Smooth muscle cell (in vitro differentiated cells): ENCODE results near the gene PCCA. TPM values are rescaled to one million over a fixed set of nuclear protein-coding genes. Genes with fewer than 3 reads are reported as not detected.

Experiments used
- DNase-seq: peaks from one replicate; lab custom pipeline; 2025; ENCODE audit not compliant: unreplicated experiment; lab: John Stamatoyannopoulos, UW
- H2AFZ ChIP-seq: fragments of 200-600 bp; sonication (generic); 2 replicates; pipeline ENCODE4 v1.6.0; 2016; ENCODE audit warnings: antibody characterized with exemption, low read depth, mild to moderate bottlenecking
- H3F3A ChIP-seq: fragments of 200-600 bp; sonication (generic); 2 replicates; pipeline ENCODE4 v1.6.0; 2017; ENCODE audit warnings: antibody characterized with exemption, low read depth
- H3K27ac ChIP-seq: fragments of 200-600 bp; sonication (generic); 2 replicates; pipeline ENCODE4 v1.5.1; 2016; ENCODE audit warnings: low read depth, mild to moderate bottlenecking
- H3K27me3 ChIP-seq: fragments of 200-600 bp; sonication (generic); 2 replicates; pipeline ENCODE4 v1.6.1; 2016; ENCODE audit warnings: low read depth, mild to moderate bottlenecking
- H3K36me3 ChIP-seq: fragments of 200-600 bp; sonication (generic); 2 replicates; pipeline ENCODE4 v1.5.1; 2016; ENCODE audit warnings: low read depth
- H3K4me1 ChIP-seq: fragments of 200-600 bp; sonication (generic); 2 replicates; pipeline ENCODE4 v1.5.1; 2016; ENCODE audit warnings: low read depth
- H3K4me2 ChIP-seq: fragments of 200-600 bp; sonication (generic); 2 replicates; pipeline ENCODE4 v1.6.0; 2016; ENCODE audit warnings: mild to moderate bottlenecking
- H3K4me3 ChIP-seq: fragments of 200-600 bp; sonication (generic); 2 replicates; pipeline ENCODE4 v1.5.1; 2016; ENCODE audit warnings: mild to moderate bottlenecking
- H3K79me2 ChIP-seq: fragments of 200-600 bp; sonication (generic); 2 replicates; pipeline ENCODE4 v1.6.0; 2016; ENCODE audit warnings: low read depth, mild to moderate bottlenecking
- H3K9ac ChIP-seq: fragments of 200-600 bp; sonication (generic); 2 replicates; pipeline ENCODE4 v1.6.0; 2016; ENCODE audit warnings: low read depth
- H3K9me3 ChIP-seq: fragments of 200-600 bp; sonication (generic); replicated peaks from 2 replicates; pipeline ENCODE4 v1.5.1; 2016; ENCODE audit warnings: low read depth
- H4K20me1 ChIP-seq: fragments of 200-600 bp; sonication (generic); 2 replicates; pipeline ENCODE4 v1.6.0; 2016; ENCODE audit warnings: low read depth
- WGBS: methylation state at CpG from one replicate; pipeline ENCODE4 v1.1.7; 2016; ENCODE audit warnings: low lambda C conversion rate; 5-methylcytosine and 5-hydroxymethylcytosine counted together
- polyA plus RNA-seq: library from polyadenylated mRNA; unstranded; fragments of >200 nt; fragmentation: Nextera tagmentation; extraction: Ambion mirVana; gene quantifications from 2 replicates; pipeline ENCODE4 v1.2.1, GENCODE V29; 2016
- total RNA-seq: library from RNA; depleted of rRNA; stranded (reverse); fragments of >200 nt; gene quantifications from 2 replicates; pipeline ENCODE4 v1.2.3, GENCODE V29; 2014
- TF ChIP-seq, protein P1 (sequence below): fragments of 200-600 bp; sonication (generic); IDR thresholded peaks from 2 replicates; pipeline ENCODE4 v1.5.1; 2017; ENCODE audit warnings: borderline replicate concordance, mild to moderate bottlenecking, antibody characterized with exemption; ENCODE audit not compliant: insufficient read depth, poor library complexity, severe bottlenecking

PCCA gene
- total and polyA plus RNA-seq, 2 experiments from 2014 or later, result 19.6 to 24.7 TPM

GRCh38 chr13:100063333-100063732 is 25.6 kb upstream of the PCCA start:
- Histone ChIP-seq H3K4me1 (peaks cover 14% of the 10 kb centered on the region), H2AFZ (no peak overlapping the region), H3K27ac (no peak overlapping the region), H3K4me3 (no peak overlapping the region), H3K4me2 (no peak overlapping the region), H3K9me3 (no peaks in the 10 kb centered on the region), H3K36me3 (no peaks in the 10 kb centered on the region), H3K27me3 (no peaks in the 10 kb centered on the region), H3F3A (no peaks in the 10 kb centered on the region), H3K9ac (no peak overlapping the region), H3K79me2 (no peaks in the 10 kb centered on the region), H4K20me1 (no peaks in the 10 kb centered on the region)
- TF ChIP-seq, protein P1, sequence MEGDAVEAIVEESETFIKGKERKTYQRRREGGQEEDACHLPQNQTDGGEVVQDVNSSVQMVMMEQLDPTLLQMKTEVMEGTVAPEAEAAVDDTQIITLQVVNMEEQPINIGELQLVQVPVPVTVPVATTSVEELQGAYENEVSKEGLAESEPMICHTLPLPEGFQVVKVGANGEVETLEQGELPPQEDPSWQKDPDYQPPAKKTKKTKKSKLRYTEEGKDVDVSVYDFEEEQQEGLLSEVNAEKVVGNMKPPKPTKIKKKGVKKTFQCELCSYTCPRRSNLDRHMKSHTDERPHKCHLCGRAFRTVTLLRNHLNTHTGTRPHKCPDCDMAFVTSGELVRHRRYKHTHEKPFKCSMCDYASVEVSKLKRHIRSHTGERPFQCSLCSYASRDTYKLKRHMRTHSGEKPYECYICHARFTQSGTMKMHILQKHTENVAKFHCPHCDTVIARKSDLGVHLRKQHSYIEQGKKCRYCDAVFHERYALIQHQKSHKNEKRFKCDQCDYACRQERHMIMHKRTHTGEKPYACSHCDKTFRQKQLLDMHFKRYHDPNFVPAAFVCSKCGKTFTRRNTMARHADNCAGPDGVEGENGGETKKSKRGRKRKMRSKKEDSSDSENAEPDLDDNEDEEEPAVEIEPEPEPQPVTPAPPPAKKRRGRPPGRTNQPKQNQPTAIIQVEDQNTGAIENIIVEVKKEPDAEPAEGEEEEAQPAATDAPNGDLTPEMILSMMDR, result no peak
- 83% methylated on average over 6 of the region's 6 CpGs for WGBS
- no peak for DNase-seq

DNA sequence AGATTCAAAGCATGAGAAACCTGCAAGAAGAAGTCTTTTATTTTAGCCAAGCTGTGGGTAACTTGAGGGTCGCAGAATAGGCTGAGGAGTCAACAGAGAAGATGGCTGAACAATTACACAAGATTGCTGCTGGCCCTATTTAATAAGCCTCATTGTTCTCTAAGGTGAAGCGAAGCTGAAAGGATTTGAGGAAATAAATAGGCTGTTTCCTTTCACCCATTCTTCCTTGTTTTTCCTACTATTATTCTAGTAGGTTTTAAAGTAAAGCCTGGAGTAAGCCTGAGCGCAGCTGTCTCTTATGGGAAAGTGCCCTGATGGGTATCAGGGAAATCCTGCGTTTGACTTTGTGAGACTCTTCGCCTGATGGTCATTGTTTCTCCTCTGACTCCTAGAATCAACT is 25.0 kb upstream of the PCCA start:
- Histone ChIP-seq H2AFZ (no peak overlapping the region), H3K79me2 (no peaks in the 10 kb centered on the region), H3K4me1 (peaks cover 14% of the 10 kb centered on the region), H3F3A (no peaks in the 10 kb centered on the region), H3K9me3 (no peaks in the 10 kb centered on the region), H3K27me3 (no peaks in the 10 kb centered on the region), H3K36me3 (no peaks in the 10 kb centered on the region), H3K9ac (no peak overlapping the region), H3K27ac (no peak overlapping the region), H3K4me3 (no peak overlapping the region), H4K20me1 (no peaks in the 10 kb centered on the region), H3K4me2 (no peak overlapping the region)
- DNase-seq, result no peak
- TF ChIP-seq, protein P1, result no peak
- WGBS, result 93% methylated on average over 5 of the region's 5 CpGs

GRCh38 chr13:100068133-100068931 is 20.6 kb upstream of the PCCA start:
- Histone ChIP-seq H2AFZ (no peak overlapping the region), H3K9ac (no peak overlapping the region), H3K27ac (no peak overlapping the region), H4K20me1 (no peaks in the 10 kb centered on the region), H3K4me3 (no peak overlapping the region), H3K79me2 (no peaks in the 10 kb centered on the region), H3K4me1 (peaks cover 9% of the 10 kb centered on the region), H3K4me2 (no peak overlapping the region), H3K9me3 (no peaks in the 10 kb centered on the region), H3K27me3 (no peaks in the 10 kb centered on the region), H3F3A (no peaks in the 10 kb centered on the region), H3K36me3 (no peaks in the 10 kb centered on the region)
- no peak for DNase-seq
- TF ChIP-seq, protein P1, result no peak
- WGBS, result 78% methylated on average over 3 of the region's 3 CpGs

DNA sequence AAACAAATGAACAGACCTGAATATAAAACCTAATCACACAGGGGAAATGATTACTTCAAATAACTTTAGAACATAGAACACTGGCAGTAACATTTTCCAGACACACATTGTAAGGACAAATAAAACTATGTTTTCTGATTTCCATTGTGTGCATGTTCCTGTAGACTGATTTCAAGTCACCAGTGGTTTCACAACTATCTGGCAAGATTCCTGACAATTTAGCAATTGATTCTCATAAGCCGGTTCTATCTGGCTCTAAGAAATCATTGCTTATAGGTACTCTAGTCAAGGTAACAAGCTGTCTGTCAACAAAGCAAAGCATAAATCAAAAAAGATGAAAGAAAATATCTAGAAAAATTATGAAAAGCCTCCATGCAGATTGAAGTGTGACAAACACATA is 19.6 kb upstream of the PCCA start:
- no peak overlapping the region for H3K27ac ChIP-seq
- DNase-seq, result no peak
- no peak overlapping the region for H3K9ac ChIP-seq
- H3K4me2 ChIP-seq, result no peak overlapping the region
- no peaks in the 10 kb centered on the region for H3K27me3 ChIP-seq
- TF ChIP-seq, protein P1, result no peak
- H3K79me2 ChIP-seq, result no peaks in the 10 kb centered on the region
- WGBS, result 86% methylated on average over 1 of the region's 1 CpG
- no peaks in the 10 kb centered on the region for H3K9me3 ChIP-seq
- no peak overlapping the region for H2AFZ ChIP-seq
- H3F3A ChIP-seq, result no peaks in the 10 kb centered on the region
- H4K20me1 ChIP-seq, result no peaks in the 10 kb centered on the region
- no peak overlapping the region for H3K4me3 ChIP-seq
- no peaks in the 10 kb centered on the region for H3K36me3 ChIP-seq
- peaks cover 2% of the 10 kb centered on the region for H3K4me1 ChIP-seq
